Mucosa of rectum (tissue), 2 donors: Measurements from ENCODE around the gene FMNL3.
"Not testable (repeated sequence)": the region's sequence is repeated elsewhere in the genome, so short reads cannot be mapped to it uniquely, and the experiment has no call there.

Experiments used
- H3K27ac ChIP-seq, 2 donors: one replicate each; pipeline ENCODE4 v1.7.0; 2013; ENCODE audit warnings: inconsistent platforms in 2 of 2, low read depth in 2 of 2, low read length in 2 of 2
- H3K27me3 ChIP-seq, 2 donors: one replicate each; pipeline ENCODE4 v1.7.0; 2013; ENCODE audit warnings: low read length in 2 of 2; ENCODE audit not compliant: control insufficient read depth in 2 of 2, insufficient read depth in 2 of 2
- H3K36me3 ChIP-seq, 2 donors: one replicate each; pipeline ENCODE4 v1.7.0; 2013; ENCODE audit warnings: low read length in 2 of 2; ENCODE audit not compliant: control insufficient read depth in 2 of 2, insufficient read depth in 2 of 2
- H3K4me1 ChIP-seq, 2 donors: one replicate each; pipeline ENCODE4 v1.7.0; 2013; ENCODE audit warnings: low read length in 2 of 2, mild to moderate bottlenecking in 1 of 2; ENCODE audit not compliant: control insufficient read depth in 2 of 2, insufficient read depth in 2 of 2
- H3K4me3 ChIP-seq, 2 donors: one replicate each; pipeline ENCODE4 v1.7.0; 2013; ENCODE audit warnings: low read length in 2 of 2
- H3K9ac ChIP-seq, 2 donors: one replicate each; pipeline ENCODE4 v1.7.0; 2013; ENCODE audit warnings: low read length in 2 of 2, low read depth in 1 of 2, mild to moderate bottlenecking in 1 of 2
- H3K9me3 ChIP-seq, 2 donors: one replicate each; pipeline ENCODE4 v1.7.0; 2013; ENCODE audit warnings: low read length in 2 of 2; ENCODE audit not compliant: control insufficient read depth in 2 of 2
- donor health status: healthy.
- donor health status: Normal muscosa, but diverticular disease.

The FMNL3 gene

GRCh38 chr12:49738721-49739120 lies 31.5 kb upstream of the FMNL3 start:
- H3K9me3 ChIP-seq, H3K36me3 ChIP-seq, H3K27ac ChIP-seq, H3K9ac ChIP-seq, H3K4me3 ChIP-seq, H3K27me3 ChIP-seq: not testable (repeated sequence)
- H3K4me1 ChIP-seq: peaks cover 11 to 14% of the 10 kb centered on the region in 2 donors

DNA sequence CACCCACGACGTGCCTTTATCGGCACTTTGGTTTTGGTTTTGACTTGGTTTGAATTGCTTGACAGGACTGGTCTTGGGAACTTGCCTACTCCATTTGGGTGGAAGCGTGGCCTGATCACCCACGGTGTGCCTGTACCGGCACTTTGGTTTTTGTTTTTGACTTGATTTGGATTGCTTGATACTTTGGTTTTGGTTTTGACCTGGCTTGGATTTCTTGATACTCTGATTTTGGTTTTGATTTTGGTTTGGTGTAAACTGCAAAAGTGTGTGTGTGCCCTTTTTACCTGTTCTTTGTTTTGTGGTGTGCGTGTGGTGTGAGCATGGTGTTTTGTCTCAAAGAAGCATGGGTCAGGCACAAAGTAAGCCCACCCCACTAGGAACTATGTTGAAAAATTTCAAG lies 27.7 kb upstream of the FMNL3 start:
- not testable (repeated sequence) for H3K4me1 ChIP-seq, H3K27ac ChIP-seq, H3K9ac ChIP-seq, H3K36me3 ChIP-seq, H3K27me3 ChIP-seq, H3K9me3 ChIP-seq, H3K4me3 ChIP-seq

DNA sequence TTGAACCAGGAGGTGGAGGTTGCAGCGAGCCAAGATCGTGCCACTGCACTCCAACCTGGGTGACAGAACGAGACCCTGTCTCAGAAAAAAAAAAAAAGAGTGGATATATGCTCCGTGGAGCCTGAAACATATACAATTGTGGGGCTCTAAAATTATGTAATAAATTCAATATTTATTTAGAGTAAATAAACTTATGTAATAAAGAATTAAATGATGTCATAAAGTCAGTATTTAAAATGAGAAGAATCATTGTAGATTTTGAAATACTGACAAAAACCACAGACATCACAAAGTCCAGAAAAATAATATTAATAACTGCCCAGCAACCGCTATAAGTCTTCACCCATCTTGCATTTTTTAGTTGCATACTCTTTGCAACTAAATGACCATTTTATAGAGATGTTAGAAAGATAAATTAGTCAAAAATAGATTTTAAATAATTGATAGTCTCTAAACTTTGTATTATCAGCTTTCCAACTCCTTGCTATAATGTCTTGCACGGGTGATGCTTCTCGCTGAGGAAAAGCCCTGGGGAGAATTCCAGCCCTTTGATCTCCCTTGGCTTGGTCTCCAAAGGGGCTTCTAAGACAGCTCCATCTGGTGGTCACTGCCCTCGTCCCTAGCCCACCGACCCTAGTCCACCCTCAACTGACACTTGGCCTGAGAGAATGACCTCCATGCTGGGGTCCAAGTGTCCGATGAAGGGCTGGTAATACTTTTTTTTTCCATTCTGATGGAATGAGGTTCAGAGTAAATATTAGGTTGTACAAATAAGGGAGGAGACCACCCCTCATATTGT lies 26.2 kb upstream of the FMNL3 start:
- no peaks in the 10 kb centered on the region for H3K9me3 ChIP-seq

GRCh38 chr12:49730568-49731101 lies 23.4 kb upstream of the FMNL3 start:
- Histone ChIP-seq H3K27ac (no peak overlapping the region), H3K4me1 (no peaks in the 10 kb centered on the region), H3K4me3 (no peak overlapping the region)

More for the DNA sequence above, 26.2 kb upstream of the FMNL3 start:
- Histone ChIP-seq H3K27ac (no peak overlapping the region), H3K27me3 (peaks cover 0 to 2% of the 10 kb centered on the region in 2 donors), H3K4me1 (no peaks in the 10 kb centered on the region), H3K9ac (no peak overlapping the region), H3K36me3 (no peaks in the 10 kb centered on the region), H3K4me3 (no peak overlapping the region)

GRCh38 chr12:49730050-49730449 lies 22.8 kb upstream of the FMNL3 start:
- Histone ChIP-seq H3K27ac (no peak overlapping the region), H3K4me1 (no peaks in the 10 kb centered on the region), H3K27me3 (peaks cover 0 to 2% of the 10 kb centered on the region in 2 donors), H3K9me3 (no peaks in the 10 kb centered on the region), H3K9ac (no peak overlapping the region), H3K36me3 (no peaks in the 10 kb centered on the region), H3K4me3 (no peak overlapping the region)

More at GRCh38 chr12:49730568-49731101, 23.4 kb upstream of the FMNL3 start:
- no peaks in the 10 kb centered on the region for H3K9me3 ChIP-seq
- no peaks in the 10 kb centered on the region for H3K36me3 ChIP-seq
- no peak overlapping the region for H3K9ac ChIP-seq
- H3K27me3 ChIP-seq: peaks cover 0 to 2% of the 10 kb centered on the region in 2 donors

- peaks cover 0 to 2% of the 10 kb centered on the region in 2 donors for H3K27me3 ChIP-seq
- H3K4me3 ChIP-seq: no peak overlapping the region
- no peaks in the 10 kb centered on the region for H3K36me3 ChIP-seq
- H3K9ac ChIP-seq: no peak overlapping the region
- H3K9me3 ChIP-seq: no peaks in the 10 kb centered on the region
- H3K27ac ChIP-seq: no peak overlapping the region
- H3K4me1 ChIP-seq: no peaks in the 10 kb centered on the region
Measured at GRCh38 chr12:49728446-49728845, 21.2 kb upstream of the FMNL3 start.

GRCh38 chr12:49721355-49721754 lies 14.2 kb upstream of the FMNL3 start:
- not testable (repeated sequence) for H3K27me3 ChIP-seq, H3K9ac ChIP-seq, H3K36me3 ChIP-seq, H3K27ac ChIP-seq, H3K4me3 ChIP-seq, H3K4me1 ChIP-seq, H3K9me3 ChIP-seq

DNA sequence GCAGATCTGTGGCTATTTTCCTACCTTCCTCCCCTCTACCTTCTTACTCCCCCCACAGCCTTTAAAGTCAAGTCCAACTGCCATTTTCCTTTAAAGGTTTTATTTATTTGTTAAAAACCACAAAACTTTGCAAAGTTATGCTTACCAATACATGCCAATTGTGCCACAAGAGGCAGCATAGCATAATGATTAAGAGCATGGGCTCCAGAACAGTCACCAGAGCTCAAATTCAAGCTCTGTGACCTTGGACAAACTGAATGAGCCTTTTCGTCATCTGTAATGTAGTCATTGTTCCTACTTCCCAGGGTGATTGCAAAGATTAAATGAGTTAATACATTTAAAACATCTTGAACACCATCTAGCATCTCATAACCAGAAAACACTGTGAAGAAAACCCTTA lies 13.0 kb upstream of the FMNL3 start:
- Histone ChIP-seq H3K27me3 (peaks cover 0 to 5% of the 10 kb centered on the region in 2 donors), H3K4me1 (no peaks in the 10 kb centered on the region), H3K4me3 (no peak overlapping the region), H3K9me3 (no peaks in the 10 kb centered on the region), H3K9ac (no peak overlapping the region), H3K27ac (no peak overlapping the region), H3K36me3 (no peaks in the 10 kb centered on the region)

- not testable (repeated sequence) for H3K27ac ChIP-seq, H3K36me3 ChIP-seq, H3K27me3 ChIP-seq, H3K4me3 ChIP-seq, H3K9ac ChIP-seq, H3K4me1 ChIP-seq, H3K9me3 ChIP-seq
Measured at GRCh38 chr12:49717800-49718199, 10.6 kb upstream of the FMNL3 start.

- H3K9ac ChIP-seq: no peak overlapping the region
- H3K9me3 ChIP-seq: no peaks in the 10 kb centered on the region
- H3K4me3 ChIP-seq: no peak overlapping the region
- no peaks in the 10 kb centered on the region for H3K4me1 ChIP-seq
- peaks cover 3 to 5% of the 10 kb centered on the region in 2 donors for H3K27me3 ChIP-seq
- no peak overlapping the region for H3K27ac ChIP-seq
- H3K36me3 ChIP-seq: no peaks in the 10 kb centered on the region
Measured at GRCh38 chr12:49716553-49716952, 9.3 kb upstream of the FMNL3 start.
